Measurements from ENCODE around the gene BLVRA.
"Not testable (repeated sequence)": the region's sequence is repeated elsewhere in the genome, so short reads cannot be mapped to it uniquely, and the experiment has no call there.

The BLVRA gene

DNA sequence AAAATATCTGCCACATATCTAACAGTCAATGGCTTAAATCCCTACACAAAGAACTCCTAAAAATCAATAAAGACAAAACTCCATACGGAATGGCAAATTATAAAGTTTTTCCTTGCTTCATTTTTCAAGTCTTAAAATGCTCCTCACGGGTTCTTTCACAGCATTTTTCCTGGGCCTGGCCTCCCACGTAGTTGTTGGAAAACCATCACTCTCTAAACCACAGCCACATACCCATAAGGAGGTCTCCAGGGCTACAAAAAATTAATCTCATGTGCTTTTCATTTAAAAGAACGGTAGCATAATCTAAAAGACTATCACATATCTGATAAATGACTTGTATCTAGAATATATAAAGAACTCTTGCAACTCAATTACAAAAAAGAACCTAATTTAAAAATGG is 32.0 kb upstream of the BLVRA start:
- TF ChIP-seq, protein P1, sequence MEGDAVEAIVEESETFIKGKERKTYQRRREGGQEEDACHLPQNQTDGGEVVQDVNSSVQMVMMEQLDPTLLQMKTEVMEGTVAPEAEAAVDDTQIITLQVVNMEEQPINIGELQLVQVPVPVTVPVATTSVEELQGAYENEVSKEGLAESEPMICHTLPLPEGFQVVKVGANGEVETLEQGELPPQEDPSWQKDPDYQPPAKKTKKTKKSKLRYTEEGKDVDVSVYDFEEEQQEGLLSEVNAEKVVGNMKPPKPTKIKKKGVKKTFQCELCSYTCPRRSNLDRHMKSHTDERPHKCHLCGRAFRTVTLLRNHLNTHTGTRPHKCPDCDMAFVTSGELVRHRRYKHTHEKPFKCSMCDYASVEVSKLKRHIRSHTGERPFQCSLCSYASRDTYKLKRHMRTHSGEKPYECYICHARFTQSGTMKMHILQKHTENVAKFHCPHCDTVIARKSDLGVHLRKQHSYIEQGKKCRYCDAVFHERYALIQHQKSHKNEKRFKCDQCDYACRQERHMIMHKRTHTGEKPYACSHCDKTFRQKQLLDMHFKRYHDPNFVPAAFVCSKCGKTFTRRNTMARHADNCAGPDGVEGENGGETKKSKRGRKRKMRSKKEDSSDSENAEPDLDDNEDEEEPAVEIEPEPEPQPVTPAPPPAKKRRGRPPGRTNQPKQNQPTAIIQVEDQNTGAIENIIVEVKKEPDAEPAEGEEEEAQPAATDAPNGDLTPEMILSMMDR (IDR thresholded peaks at IDR 0.05; ENCODE audit: low read depth, low read length, missing control alignments): no peak
- no peak for DNase-seq (ENCODE audit: extremely low read depth, low read depth)
- no peak overlapping the region for H3K4me3 ChIP-seq (replicated peaks; ENCODE audit: low read depth, low read length)

DNA sequence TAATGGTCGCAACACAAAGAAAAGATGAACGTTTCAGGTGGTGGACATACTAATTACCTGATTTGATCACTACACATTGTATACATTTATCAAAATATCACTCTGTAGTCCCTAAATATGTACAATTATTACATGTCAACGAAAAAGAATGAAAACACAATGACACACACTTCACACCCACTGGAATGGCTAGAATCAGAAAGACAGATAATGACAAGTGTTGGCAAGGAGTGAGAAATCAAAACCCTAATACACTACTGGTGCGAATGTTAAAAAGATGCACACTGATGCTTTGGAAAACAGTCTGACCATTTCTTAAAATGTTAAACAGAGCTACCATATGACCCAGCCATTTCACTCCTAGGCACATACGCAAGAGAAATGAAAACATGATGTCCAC is 31.5 kb upstream of the BLVRA start:
- H3K4me3 ChIP-seq (replicated peaks; ENCODE audit: low read depth, low read length): no peak overlapping the region
- no peak for DNase-seq (ENCODE audit: extremely low read depth, low read depth)
- TF ChIP-seq, protein P1 (IDR thresholded peaks at IDR 0.05; ENCODE audit: low read depth, low read length, missing control alignments): no peak

DNA sequence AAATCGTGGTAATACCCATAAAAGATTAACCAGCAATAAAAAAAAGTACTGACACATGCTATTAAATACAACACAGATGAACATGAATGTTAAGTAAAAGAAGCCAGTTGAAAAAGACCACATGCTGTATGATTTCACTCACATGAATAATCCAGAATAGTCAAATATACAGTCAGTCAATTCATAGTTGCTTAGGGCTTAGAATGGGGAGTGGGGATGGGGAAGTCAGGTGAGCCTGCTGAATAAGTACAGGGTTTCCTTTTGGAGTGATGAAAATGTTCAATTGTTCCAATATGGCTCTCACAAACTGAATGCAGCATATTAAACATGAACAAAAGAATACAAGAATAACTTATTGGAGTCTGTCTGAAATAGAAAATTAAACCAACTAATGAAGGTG is 31.0 kb upstream of the BLVRA start:
- no peak overlapping the region for H3K4me3 ChIP-seq (replicated peaks; ENCODE audit: low read depth, low read length)
- DNase-seq (ENCODE audit: extremely low read depth, low read depth): no peak
- TF ChIP-seq, protein P1 (IDR thresholded peaks at IDR 0.05; ENCODE audit: low read depth, low read length, missing control alignments): no peak

DNA sequence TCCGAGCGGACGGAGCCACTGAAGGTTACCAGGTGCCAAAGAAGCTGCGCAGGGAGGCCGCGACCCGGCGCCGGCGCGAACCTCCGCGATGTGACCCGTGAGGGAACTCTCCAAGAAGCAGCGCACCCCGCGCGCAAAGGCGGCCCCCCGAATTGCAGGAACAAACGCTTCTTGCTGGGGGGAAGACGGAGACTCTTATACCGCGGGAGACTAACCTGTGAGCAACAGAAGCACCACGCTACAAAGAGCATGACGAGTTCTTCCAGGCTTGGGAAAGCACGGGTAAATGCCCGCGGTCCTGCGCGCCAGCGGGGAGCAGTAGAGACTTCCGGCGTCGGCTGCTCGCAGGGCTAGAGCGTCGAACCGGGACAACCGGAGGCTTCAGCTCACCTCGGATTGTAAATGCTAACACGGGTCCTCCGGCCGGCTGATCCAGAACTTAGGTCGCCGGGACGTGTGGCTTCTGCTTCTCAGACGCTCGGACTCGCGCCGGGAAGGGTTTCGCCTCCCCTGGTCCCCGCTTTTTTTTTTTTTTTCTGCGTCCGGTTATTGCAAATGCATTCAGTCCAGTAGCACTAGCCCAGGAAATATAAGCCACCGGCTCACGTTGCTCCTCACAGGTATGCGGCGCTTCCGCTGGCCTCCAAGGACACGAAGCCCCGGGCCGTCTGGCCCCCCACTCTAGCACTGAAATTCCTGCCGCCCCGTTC is 29.1 kb upstream of the BLVRA start, which contains the start of gene COA1:
Gene COA1, minus strand, starts transcription at position 310 of the 710 bp plus-strand sequence. CDS start 80,909 bp downstream, outside the sequence.
- peak; percentile 69 for DNase-seq (ENCODE audit: extremely low read depth, low read depth)
- H3K4me3 ChIP-seq (replicated peaks; ENCODE audit: low read depth, low read length): peak within 1 kb of the TSS; percentile 98
- TF ChIP-seq, protein P1 (IDR thresholded peaks at IDR 0.05; ENCODE audit: low read depth, low read length, missing control alignments): no peak

DNA sequence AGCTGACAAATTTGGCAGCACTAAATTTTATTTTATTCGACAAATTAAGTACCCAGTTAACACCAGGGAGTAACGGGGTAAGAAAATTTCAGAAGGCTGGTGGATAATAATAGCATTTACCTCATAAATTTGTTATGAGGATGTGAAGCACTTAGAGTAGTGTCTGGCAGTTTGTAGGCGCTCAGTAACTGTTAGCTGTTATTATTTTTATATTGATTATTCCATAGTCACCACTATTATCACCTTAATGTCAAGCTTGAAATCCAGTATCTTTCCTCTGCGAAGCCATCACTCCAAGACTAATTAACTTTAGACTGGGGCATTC is 28.6 kb upstream of the BLVRA start:
- no peak for DNase-seq (ENCODE audit: extremely low read depth, low read depth)
- H3K4me3 ChIP-seq (replicated peaks; ENCODE audit: low read depth, low read length): peak overlapping the region; percentile 98
- TF ChIP-seq, protein P1 (IDR thresholded peaks at IDR 0.05; ENCODE audit: low read depth, low read length, missing control alignments): no peak

DNA sequence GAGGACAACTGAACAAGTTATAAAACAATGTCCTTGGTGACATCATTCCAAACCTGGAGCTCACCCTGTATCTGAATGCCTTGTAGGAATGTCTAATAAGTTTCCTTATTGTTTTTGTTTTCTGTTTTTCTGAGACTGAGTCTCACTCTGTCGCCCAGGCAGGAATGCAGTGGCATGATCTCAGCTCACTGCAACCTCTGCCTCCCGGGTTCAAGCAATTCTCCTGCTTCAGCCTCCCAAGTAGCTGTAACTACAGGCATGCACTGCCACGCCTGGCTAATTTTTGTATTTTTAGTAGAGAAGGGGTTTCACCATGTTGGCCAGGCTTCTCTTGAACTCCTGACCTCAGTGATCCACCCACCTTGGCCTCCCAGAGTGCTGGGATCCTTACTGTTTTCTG is 27.0 kb upstream of the BLVRA start:
- not testable (repeated sequence) for DNase-seq (ENCODE audit: extremely low read depth, low read depth)

DNA sequence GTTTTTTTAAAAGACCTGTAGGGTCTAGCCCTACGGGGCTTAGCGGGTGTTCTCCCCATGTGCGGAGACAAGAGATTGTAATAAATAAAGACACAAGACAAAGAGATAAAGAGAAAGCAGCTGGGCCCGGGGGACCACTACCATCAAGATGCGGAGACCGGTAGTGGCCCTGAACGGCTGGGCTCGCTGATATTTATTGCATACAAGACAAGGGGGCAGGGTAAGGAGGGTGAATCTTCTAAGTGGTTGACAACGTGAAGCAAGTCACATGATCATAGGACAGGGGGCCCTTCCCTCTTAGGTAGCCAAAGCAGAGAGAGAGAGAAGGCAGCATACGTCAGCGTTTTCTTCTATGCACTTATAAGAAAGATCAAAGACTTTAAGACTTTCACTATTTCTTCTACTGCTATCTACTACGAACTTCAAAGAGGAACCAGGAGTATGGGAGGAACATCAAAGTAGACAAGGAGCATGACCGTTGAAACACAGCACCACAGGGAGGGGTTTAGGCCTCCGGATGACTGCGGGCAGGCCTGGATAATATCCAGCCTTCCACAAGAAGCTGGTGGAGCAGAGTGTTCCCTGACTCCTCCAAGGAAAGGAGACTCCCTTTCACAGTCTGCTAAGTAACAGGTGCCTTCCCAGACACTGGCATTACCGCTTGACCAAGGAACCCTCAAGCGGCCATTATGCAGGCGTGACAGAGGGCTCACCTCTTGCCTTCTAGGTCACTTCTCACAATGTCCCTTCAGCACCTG is 23.7 kb upstream of the BLVRA start:
- not testable (repeated sequence) for DNase-seq (ENCODE audit: extremely low read depth, low read depth); H3K4me3 ChIP-seq (replicated peaks; ENCODE audit: low read depth, low read length)

More for the DNA sequence above, 27.0 kb upstream of the BLVRA start:
- H3K4me3 ChIP-seq (replicated peaks; ENCODE audit: low read depth, low read length): not testable (repeated sequence)
